Breast epithelium (tissue), 4 donors: ENCODE measurements around the gene RHBG. TPM values are rescaled to one million over a fixed set of nuclear protein-coding genes. Genes with fewer than 3 reads are reported as not detected.

Experiments
- DNase-seq, 2 donors: peaks; one replicate each; pipeline ENCODE4 v3.0.0-alpha.2; 2019; ENCODE audit warnings: low spot score in 2 of 2
- H3K27ac ChIP-seq, 2 donors: fragments of 200-600 bp; sonication (generic) in 1 of 2; one replicate each; pipeline ENCODE4 v1.5.1; 2016 to 2019; ENCODE audit warnings: mild to moderate bottlenecking in 1 of 2
- H3K27me3 ChIP-seq, 2 donors: fragments of 200-600 bp; sonication (generic) in 1 of 2; one replicate each; pipeline versions ENCODE4 v1.5.1 to v1.6.0; 2017 to 2019; ENCODE audit warnings: control low read depth in 1 of 2, mild to moderate bottlenecking in 1 of 2
- H3K36me3 ChIP-seq: fragments of 200-600 bp; one replicate; pipeline ENCODE4 v1.5.1; 2019
- H3K4me1 ChIP-seq, 2 donors: fragments of 200-600 bp; sonication (generic); one replicate each; pipeline ENCODE4 v1.5.1; 2016 to 2019; ENCODE audit warnings: control low read depth in 1 of 2
- H3K4me3 ChIP-seq, 3 donors: fragments of 200-600 bp; sonication (generic); 1 replicate in 2 of 3; 2 replicates in 1 of 3; pipeline ENCODE4 v1.5.1; 2016 to 2019; ENCODE audit warnings: mild to moderate bottlenecking in 3 of 3, moderate library complexity in 2 of 3
- H3K9me3 ChIP-seq, 2 donors: fragments of 200-600 bp; sonication (generic) in 1 of 2; one replicate each; pipeline ENCODE4 v1.5.1; 2016 to 2019; ENCODE audit warnings: control low read depth in 1 of 2
- POLR2A ChIP-seq: fragments of 450-650 bp; IDR thresholded peaks from one replicate; pipeline ENCODE4 v1.6.1; 2016; ENCODE audit warnings: antibody characterized with exemption, mild to moderate bottlenecking, moderate library complexity
- POLR2AphosphoS5 ChIP-seq, 3 donors: sonication (generic); formaldehyde crosslinking; IDR thresholded peaks; one replicate each; pipeline ENCODE4 v1.6.1; 2017; ENCODE audit warnings: antibody characterized with exemption in 3 of 3
- intact Hi-C: fragments of 100-400 bp; cut with DNase I; formaldehyde crosslinking; loops from one replicate; pipeline ENCODE4 v1.15.1; 2023; ENCODE audit warnings: low total_unique reads
- total RNA-seq, 3 donors: library from RNA; depleted of rRNA; stranded (reverse); fragments of >200 nt; gene quantifications; one replicate each; pipeline ENCODE4 v1.1.0, GENCODE V29; 2016
- TF ChIP-seq, protein P1 (sequence below), 3 donors: fragments of 450-650 bp; IDR thresholded peaks; one replicate each; pipeline ENCODE4 v1.5.1; 2016 to 2017; ENCODE audit warnings: antibody characterized with exemption in 3 of 3, mild to moderate bottlenecking in 3 of 3, moderate library complexity in 3 of 3

The RHBG gene
- total RNA-seq, 3 donors from 2014 or later = not detected

GRCh38 chr1:156412653-156413321 is 43.8 kb downstream of the RHBG start:
- H3K4me1 ChIP-seq = no peaks in the 10 kb centered on the region
- no peak overlapping the region for H3K27ac ChIP-seq
- DNase-seq = no peak
- intact Hi-C loops = no loop called here
- H3K27me3 ChIP-seq = peaks cover 3 to 38% of the 10 kb centered on the region in 2 donors
- no peaks in the 10 kb centered on the region for H3K36me3 ChIP-seq
- TF ChIP-seq POLR2A = no peak
- TF ChIP-seq POLR2AphosphoS5 (IDR thresholded peaks at IDR 0.05) = no peak
- TF ChIP-seq, protein P1, sequence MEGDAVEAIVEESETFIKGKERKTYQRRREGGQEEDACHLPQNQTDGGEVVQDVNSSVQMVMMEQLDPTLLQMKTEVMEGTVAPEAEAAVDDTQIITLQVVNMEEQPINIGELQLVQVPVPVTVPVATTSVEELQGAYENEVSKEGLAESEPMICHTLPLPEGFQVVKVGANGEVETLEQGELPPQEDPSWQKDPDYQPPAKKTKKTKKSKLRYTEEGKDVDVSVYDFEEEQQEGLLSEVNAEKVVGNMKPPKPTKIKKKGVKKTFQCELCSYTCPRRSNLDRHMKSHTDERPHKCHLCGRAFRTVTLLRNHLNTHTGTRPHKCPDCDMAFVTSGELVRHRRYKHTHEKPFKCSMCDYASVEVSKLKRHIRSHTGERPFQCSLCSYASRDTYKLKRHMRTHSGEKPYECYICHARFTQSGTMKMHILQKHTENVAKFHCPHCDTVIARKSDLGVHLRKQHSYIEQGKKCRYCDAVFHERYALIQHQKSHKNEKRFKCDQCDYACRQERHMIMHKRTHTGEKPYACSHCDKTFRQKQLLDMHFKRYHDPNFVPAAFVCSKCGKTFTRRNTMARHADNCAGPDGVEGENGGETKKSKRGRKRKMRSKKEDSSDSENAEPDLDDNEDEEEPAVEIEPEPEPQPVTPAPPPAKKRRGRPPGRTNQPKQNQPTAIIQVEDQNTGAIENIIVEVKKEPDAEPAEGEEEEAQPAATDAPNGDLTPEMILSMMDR (IDR thresholded peaks at IDR 0.05) = no peak
- H3K9me3 ChIP-seq = no peaks in the 10 kb centered on the region
- no peak overlapping the region for H3K4me3 ChIP-seq

DNA sequence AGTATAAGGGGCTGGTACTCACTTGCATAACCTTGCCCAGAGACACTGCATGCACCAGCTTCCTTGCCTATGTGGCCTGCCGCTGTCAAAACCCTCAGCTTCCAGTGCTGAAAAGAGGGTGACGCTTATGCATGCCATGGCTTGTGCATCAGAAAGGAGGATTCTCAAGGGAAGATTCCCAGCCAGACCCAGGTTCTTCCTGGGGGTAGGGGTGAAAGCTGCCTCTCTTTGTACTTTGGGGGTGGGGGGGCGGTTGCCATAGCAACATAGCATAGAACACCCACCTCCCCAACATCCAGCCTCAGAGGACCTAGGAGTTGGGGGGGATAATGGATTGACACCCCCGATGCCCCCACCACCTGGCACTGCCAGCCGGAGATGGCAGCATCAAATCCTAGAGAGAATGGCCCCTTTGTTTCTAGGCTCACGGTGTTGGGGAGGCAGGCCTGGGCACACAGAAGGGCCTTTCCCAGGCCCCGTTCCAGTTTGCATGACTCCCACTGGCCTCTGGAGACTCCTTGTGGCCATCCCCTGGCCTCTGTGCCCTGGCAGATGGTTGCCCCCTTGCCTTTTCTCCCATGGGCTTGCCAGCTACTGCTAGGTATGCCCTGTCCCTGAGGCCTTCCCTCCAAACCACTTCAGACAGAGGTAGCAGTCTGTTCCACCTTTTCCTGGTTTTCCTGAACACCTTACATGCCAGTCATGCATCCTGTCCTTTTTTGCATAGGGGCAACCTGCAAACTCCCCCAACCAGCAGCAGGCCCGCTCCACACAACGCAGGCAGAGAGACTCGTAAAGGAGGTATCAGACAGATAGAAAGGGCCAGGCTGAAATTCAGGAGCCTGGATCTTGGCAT is 44.6 kb downstream of the RHBG start:
- H3K27ac ChIP-seq = no peak overlapping the region
- H3K4me1 ChIP-seq = no peaks in the 10 kb centered on the region
- no peaks in the 10 kb centered on the region for H3K36me3 ChIP-seq
- H3K4me3 ChIP-seq = no peak overlapping the region
- no peak for DNase-seq
- no peaks in the 10 kb centered on the region for H3K9me3 ChIP-seq
- peaks cover 3 to 37% of the 10 kb centered on the region in 2 donors for H3K27me3 ChIP-seq
- TF ChIP-seq POLR2A (no peak), POLR2AphosphoS5 (IDR thresholded peaks at IDR 0.05) (no peak)
- TF ChIP-seq, protein P1 (IDR thresholded peaks at IDR 0.05) = no peak
- intact Hi-C loops = no loop called here

DNA sequence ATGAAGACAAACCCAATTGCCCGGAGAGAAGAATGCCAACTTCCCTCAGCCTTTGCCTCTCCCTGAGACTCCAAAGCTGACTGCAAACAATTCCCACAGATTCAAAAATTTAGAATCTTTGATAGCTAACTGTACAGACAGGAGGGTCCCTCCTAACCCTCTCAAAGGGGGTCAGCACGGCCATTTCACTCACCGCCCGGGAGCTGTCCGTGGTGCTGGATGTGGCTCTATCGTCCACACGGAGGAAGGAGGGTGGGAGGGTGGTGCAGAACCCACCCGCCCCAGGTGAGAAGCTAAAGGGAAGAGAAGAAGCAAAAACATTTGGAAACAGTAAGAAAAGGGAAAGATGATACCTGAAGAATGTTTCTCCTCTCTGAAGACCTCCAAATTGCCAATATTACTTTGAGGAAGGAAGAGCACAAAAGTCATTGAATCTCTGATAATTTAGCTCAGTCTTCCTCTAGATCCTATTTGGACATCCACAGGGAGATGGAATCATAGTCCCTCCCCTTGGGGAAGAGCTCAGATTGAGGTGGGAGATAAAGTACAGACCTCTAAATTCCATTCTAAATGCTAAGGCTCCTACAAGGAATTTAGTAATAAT is 45.6 kb downstream of the RHBG start:
- no peak overlapping the region for H3K27ac ChIP-seq
- no peak for TF ChIP-seq POLR2AphosphoS5 (IDR thresholded peaks at IDR 0.05)
- TF ChIP-seq, protein P1 (IDR thresholded peaks at IDR 0.05) = no peak
- no peaks in the 10 kb centered on the region for H3K4me1 ChIP-seq
- peaks cover 3 to 43% of the 10 kb centered on the region in 2 donors for H3K27me3 ChIP-seq
- H3K9me3 ChIP-seq = no peaks in the 10 kb centered on the region
- H3K36me3 ChIP-seq = no peaks in the 10 kb centered on the region
- DNase-seq = no peak
- intact Hi-C loops = no loop called here
- H3K4me3 ChIP-seq = no peak overlapping the region

GRCh38 chr1:156416993-156417392 is 48.0 kb downstream of the RHBG start:
- H3K27me3 ChIP-seq = peaks cover 11 to 66% of the 10 kb centered on the region in 2 donors

More at GRCh38 chr1:156416993-156417392, 48.0 kb downstream of the RHBG start:
- Histone ChIP-seq H3K27ac (no peak overlapping the region), H3K36me3 (no peaks in the 10 kb centered on the region), H3K4me3 (no peak overlapping the region), H3K4me1 (peaks cover 11 to 13% of the 10 kb centered on the region in 2 donors), H3K9me3 (no peaks in the 10 kb centered on the region)
- DNase-seq = no peak
- intact Hi-C loops = no loop called here
- TF ChIP-seq, protein P1 (IDR thresholded peaks at IDR 0.05) = no peak
- TF ChIP-seq POLR2AphosphoS5 (IDR thresholded peaks at IDR 0.05) (no peak), POLR2A (no peak)
